Muscle layer of colon (tissue), 2 donors: ENCODE results near the gene METTL24.

Source experiments
- H3K27ac ChIP-seq: one replicate; pipeline ENCODE4 v1.7.0; 2013; ENCODE audit warnings: low read depth, mild to moderate bottlenecking, low read length, moderate library complexity
- H3K27me3 ChIP-seq, 2 donors: one replicate each; pipeline ENCODE4 v1.7.0; 2013; ENCODE audit warnings: low read length in 2 of 2, mild to moderate bottlenecking in 2 of 2; ENCODE audit not compliant: insufficient read depth in 2 of 2, control insufficient read depth in 1 of 2
- H3K36me3 ChIP-seq: one replicate; pipeline ENCODE4 v1.7.0; 2013; ENCODE audit warnings: mild to moderate bottlenecking, low read length; ENCODE audit not compliant: insufficient read depth
- H3K4me1 ChIP-seq: one replicate; pipeline ENCODE4 v1.7.0; 2013; ENCODE audit warnings: mild to moderate bottlenecking, low read length; ENCODE audit not compliant: insufficient read depth
- H3K4me3 ChIP-seq, 2 donors: one replicate each; pipeline ENCODE4 v1.7.0; 2013; ENCODE audit warnings: low read length in 2 of 2, low read depth in 1 of 2, mild to moderate bottlenecking in 1 of 2, moderate library complexity in 1 of 2
- H3K9ac ChIP-seq: one replicate; pipeline ENCODE4 v1.7.0; 2013; ENCODE audit warnings: low read length
- H3K9me3 ChIP-seq: one replicate; pipeline ENCODE4 v1.7.0; 2013; ENCODE audit warnings: mild to moderate bottlenecking, low read length
- donor health status: abdominal sarcoma.
- donor health status: Adenocarcinoma of cecum.

Gene METTL24

DNA sequence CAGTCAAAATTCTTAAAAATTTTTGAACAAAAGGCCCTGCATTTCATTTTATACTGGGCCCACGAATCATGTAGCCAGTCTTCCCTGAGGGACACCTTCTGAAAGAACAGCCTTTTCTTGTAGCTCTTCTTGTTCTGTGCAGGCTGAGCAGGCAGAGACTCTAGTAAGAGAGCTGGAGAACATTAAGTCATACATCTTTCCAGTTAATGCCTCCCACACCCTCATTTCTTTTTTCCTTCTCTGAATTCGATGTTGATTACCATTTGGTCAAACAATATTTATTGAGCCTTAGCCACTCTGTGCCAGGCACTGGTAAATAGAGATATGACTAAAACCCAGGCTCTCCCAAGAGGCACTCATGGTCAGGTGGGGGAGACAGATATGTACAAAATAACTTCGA is 33.6 kb downstream of the METTL24 start:
- no peaks in the 10 kb centered on the region for H3K9me3 ChIP-seq
- H3K27me3 ChIP-seq, result no peaks in the 10 kb centered on the region
- peaks cover 85% of the 10 kb centered on the region for H3K4me1 ChIP-seq
- peaks cover 9% of the 10 kb centered on the region for H3K36me3 ChIP-seq
- peak overlapping the region; percentile 65 for H3K27ac ChIP-seq
- H3K4me3 ChIP-seq, result no peak overlapping the region
- no peak overlapping the region for H3K9ac ChIP-seq

DNA sequence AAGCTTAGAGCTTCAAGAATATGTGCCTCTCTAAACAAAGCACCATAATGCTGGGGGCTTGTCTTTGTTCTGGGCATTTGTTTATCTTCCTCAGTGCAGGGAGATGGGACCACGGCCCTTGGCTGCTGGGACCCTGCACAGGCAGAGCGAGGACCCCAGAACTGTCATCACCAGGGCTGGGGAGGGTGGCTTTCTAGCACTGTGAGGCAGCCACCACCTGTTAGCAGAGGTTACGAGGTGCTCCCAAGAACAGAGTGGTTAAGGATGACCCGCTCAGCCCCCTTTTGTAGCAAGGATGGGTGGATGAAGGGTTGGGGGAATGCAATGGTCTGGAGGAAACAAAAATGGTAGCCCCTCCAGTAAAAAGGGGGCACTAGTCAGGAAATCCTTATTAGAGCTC is 34.9 kb downstream of the METTL24 start:
- H3K36me3 ChIP-seq, result peaks cover 9% of the 10 kb centered on the region
- peaks cover 79% of the 10 kb centered on the region for H3K4me1 ChIP-seq
- H3K27ac ChIP-seq, result peak overlapping the region; percentile 29

DNA sequence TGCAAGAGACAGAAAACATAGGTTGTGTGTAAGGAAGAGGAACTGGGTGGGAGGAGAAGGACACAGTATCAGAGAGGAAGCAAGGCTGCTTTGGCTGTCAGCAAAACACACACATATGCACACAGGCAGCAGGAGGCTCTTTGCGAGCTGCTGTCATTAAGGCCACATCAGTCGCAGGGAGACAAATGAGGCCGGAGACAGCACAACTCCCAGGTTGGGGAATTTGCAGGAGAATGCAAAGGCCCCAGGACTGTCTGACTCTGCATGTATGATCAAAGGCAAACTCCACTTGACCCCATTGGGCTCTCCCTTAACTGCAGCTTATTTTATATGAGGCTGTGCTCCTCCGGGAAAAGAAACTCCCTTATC is 35.3 kb downstream of the METTL24 start:
- Histone ChIP-seq H3K4me3 (no peak overlapping the region), H3K9me3 (no peaks in the 10 kb centered on the region), H3K9ac (no peak overlapping the region), H3K4me1 (peaks cover 75% of the 10 kb centered on the region), H3K36me3 (peaks cover 9% of the 10 kb centered on the region), H3K27me3 (no peaks in the 10 kb centered on the region), H3K27ac (peak overlapping the region; percentile 29)

More for the DNA sequence above, 34.9 kb downstream of the METTL24 start:
- Histone ChIP-seq H3K9ac (no peak overlapping the region), H3K27me3 (no peaks in the 10 kb centered on the region), H3K4me3 (no peak overlapping the region), H3K9me3 (no peaks in the 10 kb centered on the region)

DNA sequence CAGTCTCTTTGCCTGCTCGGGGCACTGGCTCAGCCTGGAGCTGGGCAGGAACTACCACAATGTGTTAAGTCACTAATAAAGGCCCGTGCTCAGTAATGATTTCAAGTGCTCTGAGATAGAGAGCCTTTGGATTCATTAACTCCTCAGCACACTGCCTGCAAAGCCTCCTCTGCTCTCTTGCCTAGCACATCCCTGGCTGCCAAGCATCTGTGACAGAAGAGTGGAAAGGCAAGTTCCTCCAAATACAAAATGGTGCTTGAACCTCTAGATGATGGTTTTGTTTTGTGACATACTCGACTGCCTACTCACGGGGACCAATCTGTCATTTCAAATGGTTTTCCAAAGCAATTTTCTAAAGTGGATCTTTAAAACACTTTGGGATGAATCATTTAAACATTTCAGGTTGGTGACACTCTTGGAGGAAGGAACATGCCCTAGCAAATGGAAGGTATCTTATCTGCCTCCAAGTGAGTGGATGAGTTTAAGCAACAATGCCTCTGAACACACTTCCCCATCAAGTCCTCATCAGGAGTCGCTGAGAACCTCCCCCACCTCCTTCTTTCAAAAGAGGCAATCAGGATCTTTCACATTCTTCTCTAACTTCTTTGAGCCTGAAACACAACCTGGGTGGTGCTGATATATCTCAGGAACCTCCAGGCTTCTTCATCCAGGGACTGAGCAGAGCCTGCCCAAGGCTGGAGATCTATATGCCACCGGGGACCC is 35.8 kb downstream of the METTL24 start:
- Histone ChIP-seq H3K9me3 (no peaks in the 10 kb centered on the region), H3K9ac (no peak overlapping the region), H3K27me3 (no peaks in the 10 kb centered on the region), H3K27ac (no peak overlapping the region), H3K36me3 (peaks cover 13% of the 10 kb centered on the region), H3K4me3 (no peak overlapping the region), H3K4me1 (peaks cover 69% of the 10 kb centered on the region)

DNA sequence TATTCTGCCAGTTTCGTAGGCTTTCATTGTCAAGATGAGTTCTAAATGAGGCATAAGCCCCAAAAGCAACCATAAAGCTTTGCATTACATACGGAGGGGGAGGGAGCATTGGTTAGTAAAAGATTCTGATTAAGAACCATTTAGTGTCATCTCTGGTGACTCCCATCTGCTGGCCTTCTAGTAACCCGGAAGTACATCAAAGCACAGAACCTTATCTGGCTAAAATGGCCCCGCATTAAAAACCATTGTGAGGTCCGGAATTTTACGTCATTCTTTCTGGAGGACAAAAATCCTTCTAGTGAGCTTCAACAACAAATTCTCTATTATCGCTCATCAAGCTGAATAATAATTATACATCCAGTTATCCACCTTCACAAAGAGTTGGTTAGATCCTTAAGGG is 37.8 kb downstream of the METTL24 start:
- Histone ChIP-seq H3K27ac (no peak overlapping the region), H3K36me3 (peaks cover 15% of the 10 kb centered on the region), H3K9ac (no peak overlapping the region), H3K27me3 (no peaks in the 10 kb centered on the region), H3K4me3 (no peak overlapping the region), H3K4me1 (peaks cover 49% of the 10 kb centered on the region), H3K9me3 (no peaks in the 10 kb centered on the region)

DNA sequence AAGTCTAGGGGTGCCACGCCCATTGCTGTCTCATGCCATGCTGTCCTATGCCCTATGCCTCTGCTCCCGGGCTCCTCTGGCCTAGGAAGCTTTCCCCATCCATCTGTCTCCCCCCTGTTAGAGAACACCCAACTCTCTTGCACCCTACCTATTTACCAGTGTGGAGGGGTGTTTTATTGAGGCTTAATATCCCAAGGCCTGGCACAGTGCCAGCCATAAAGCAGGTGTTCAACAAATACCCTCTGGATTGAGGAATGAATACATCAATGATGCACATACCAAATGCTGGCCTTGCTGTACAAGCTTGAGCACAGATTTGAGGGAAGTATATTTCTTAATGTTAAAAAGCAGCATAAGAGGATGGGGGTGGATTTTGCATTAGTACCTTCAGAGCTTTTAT is 38.3 kb downstream of the METTL24 start:
- Histone ChIP-seq H3K27me3 (no peaks in the 10 kb centered on the region), H3K9ac (no peak overlapping the region), H3K27ac (no peak overlapping the region), H3K4me3 (no peak overlapping the region), H3K4me1 (peaks cover 45% of the 10 kb centered on the region), H3K9me3 (no peaks in the 10 kb centered on the region), H3K36me3 (peaks cover 20% of the 10 kb centered on the region)

DNA sequence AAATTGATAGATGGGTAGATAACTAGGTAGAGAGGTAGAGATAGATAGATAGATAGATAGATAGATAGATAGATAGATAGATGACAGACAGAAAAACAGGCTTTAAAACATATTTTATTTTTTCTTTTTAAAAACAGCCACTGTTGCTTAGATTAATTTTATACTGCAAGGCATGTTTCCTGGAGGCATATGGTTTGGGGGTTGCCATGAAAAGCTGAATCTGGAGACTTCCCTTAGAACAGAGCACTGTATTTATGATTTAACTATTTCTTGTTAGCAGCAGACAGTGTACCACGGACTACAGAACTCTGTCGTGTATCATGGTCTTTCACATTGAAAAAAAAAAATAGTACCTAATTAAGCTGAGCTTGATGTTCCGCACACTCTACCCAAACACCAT is 38.8 kb downstream of the METTL24 start:
- H3K36me3 ChIP-seq, result peaks cover 23% of the 10 kb centered on the region
- no peak overlapping the region for H3K9ac ChIP-seq
- H3K9me3 ChIP-seq, result no peaks in the 10 kb centered on the region
- H3K4me1 ChIP-seq, result peaks cover 40% of the 10 kb centered on the region
- no peaks in the 10 kb centered on the region for H3K27me3 ChIP-seq
- no peak overlapping the region for H3K4me3 ChIP-seq
- no peak overlapping the region for H3K27ac ChIP-seq

DNA sequence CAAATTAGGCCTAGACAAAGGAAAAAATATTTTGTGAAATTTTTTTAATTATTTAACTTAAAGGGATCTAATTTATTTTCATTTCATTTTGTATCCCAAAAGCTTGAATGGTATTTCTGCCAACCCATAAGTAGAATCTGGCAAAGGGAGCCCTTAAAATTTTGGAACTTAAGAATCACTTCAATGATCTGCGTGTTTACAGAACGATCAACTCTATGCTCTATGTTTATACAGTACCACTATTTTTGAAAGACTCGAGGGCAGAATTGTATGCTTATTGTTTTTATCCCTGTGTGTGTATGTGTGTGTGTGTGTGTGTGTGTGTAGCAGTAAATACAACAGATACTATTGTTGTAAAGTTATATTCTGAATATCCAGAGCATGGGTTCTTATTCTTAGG is 39.2 kb downstream of the METTL24 start:
- Histone ChIP-seq H3K4me3 (no peak overlapping the region), H3K9ac (no peak overlapping the region), H3K36me3 (peaks cover 23% of the 10 kb centered on the region), H3K4me1 (peaks cover 36% of the 10 kb centered on the region), H3K27ac (no peak overlapping the region), H3K9me3 (no peaks in the 10 kb centered on the region), H3K27me3 (no peaks in the 10 kb centered on the region)

DNA sequence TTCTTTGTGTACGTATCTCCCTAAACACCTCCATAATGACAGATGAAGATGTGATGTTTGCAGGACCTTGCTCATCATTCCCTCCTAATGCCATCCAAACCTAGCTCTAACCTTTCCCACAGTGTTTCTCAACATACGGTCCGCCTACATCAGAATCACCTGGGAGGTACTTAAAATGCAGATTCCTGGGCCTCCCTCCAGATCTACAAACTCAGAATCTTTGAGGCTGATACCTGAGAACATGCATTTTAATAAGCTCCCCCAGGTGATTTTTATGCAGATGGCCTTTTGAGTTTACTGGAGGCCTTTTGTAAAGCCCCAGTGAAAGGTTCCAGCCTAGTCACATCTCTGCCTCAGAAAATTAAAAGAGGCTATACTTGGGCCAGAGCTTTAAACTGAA is 40.5 kb downstream of the METTL24 start:
- no peaks in the 10 kb centered on the region for H3K9me3 ChIP-seq
- peaks cover 23% of the 10 kb centered on the region for H3K4me1 ChIP-seq
- peaks cover 27% of the 10 kb centered on the region for H3K36me3 ChIP-seq
- H3K27me3 ChIP-seq, result no peaks in the 10 kb centered on the region
- H3K4me3 ChIP-seq, result no peak overlapping the region
- no peak overlapping the region for H3K9ac ChIP-seq
- no peak overlapping the region for H3K27ac ChIP-seq

DNA sequence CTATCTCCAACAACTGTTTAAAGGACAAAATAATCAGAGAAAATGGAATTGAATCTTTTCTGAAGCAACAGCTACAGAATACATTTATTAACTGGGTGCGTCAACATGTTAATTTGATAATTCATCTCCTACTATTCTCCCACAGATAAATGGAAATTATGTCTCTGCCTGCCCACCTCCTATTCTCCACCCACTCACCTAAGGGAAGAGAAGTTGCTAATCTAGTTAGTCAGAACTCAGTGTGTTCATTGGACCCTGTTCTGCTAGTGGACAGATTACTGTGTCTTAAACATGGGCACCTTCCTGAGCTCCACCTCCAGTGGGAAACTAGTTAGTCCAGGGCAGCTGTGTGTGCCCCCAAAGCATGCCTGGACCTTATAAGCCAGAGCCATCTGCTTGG is 41.0 kb downstream of the METTL24 start:
- Histone ChIP-seq H3K27ac (no peak overlapping the region), H3K36me3 (peaks cover 27% of the 10 kb centered on the region), H3K4me3 (no peak overlapping the region), H3K4me1 (peaks cover 18% of the 10 kb centered on the region), H3K9me3 (no peaks in the 10 kb centered on the region), H3K9ac (no peak overlapping the region), H3K27me3 (no peaks in the 10 kb centered on the region)

DNA sequence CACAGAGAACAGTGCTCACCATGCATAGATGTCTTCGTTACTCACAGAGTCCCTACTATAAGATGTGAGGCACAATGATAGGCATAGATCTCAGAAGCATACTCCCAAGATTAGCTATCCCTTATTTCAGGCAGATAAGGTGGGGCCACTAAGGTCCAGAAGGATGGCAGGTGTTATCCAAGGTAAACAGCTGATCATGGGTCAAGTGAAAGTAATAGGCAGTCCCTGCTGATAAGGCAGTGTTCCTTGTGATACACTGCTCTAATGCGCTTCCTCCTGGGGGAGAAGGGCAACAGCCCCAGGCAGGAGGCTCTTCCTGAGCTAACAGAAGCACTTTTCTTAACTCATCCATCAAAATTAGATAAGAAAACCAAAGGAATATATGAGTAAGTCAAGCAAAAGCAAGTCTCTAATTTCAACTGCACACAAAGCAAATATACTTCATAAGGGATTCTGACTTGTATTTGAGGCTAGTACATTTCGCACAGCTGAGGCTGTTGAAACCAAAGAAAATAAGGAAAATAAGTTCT is 42.2 kb downstream of the METTL24 start:
- peaks cover 29% of the 10 kb centered on the region for H3K36me3 ChIP-seq
- H3K27me3 ChIP-seq, result no peaks in the 10 kb centered on the region
- H3K27ac ChIP-seq, result no peak overlapping the region
- peaks cover 10% of the 10 kb centered on the region for H3K4me1 ChIP-seq
- no peak overlapping the region for H3K9ac ChIP-seq
- no peaks in the 10 kb centered on the region for H3K9me3 ChIP-seq
- H3K4me3 ChIP-seq, result no peak overlapping the region

DNA sequence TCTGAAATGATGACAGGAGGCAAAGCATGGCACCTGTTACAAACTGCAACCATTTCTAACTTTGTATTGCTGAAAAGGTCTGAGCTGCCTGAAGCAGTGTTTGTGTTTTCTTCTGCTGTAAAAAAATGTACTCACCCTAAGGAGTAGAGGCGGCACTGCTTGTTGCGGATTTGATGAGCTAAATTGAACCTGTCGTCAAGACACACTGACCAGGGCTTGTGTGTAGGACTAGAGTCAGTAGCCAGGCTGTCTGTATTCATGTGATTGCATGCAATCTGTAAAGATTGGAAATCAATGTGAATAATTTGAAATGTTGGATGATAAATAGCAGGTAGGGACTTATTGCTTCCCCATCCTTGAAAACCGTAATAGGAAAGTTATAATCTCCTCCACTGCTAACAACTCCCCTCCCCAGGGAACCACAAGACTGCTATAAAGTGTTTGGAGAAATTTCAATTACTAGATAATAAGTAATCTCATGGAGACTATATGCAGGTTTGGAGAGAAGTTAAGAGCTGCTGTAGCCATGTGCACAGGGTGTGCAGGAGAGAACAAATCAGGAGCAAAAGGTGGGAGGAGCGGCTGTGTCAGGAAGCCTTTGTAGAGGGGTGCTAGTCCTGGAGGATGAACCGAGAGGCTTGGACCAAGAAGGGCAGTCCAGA is 42.8 kb downstream of the METTL24 start:
- peaks cover 29% of the 10 kb centered on the region for H3K36me3 ChIP-seq
- H3K9me3 ChIP-seq, result no peaks in the 10 kb centered on the region
- no peaks in the 10 kb centered on the region for H3K27me3 ChIP-seq
- H3K9ac ChIP-seq, result no peak overlapping the region
- H3K4me1 ChIP-seq, result peaks cover 10% of the 10 kb centered on the region
- H3K4me3 ChIP-seq, result no peak overlapping the region
- H3K27ac ChIP-seq, result no peak overlapping the region
